Thyroid gland (tissue), 4 donors: Measurements from ENCODE around the gene NUMBL.

Experiments
- CTCF ChIP-seq, 6 experiments: fragments of 200-600 bp in 3 of 6; fragments of 450-650 bp in 3 of 6; sonication (generic) in 3 of 6; IDR thresholded peaks; one replicate each; pipeline ENCODE4 v1.5.1; 2016 to 2019; ENCODE audit warnings: antibody characterized with exemption in 6 of 6, mild to moderate bottlenecking in 2 of 6, inconsistent platforms in 1 of 6, moderate library complexity in 1 of 6
- POLR2A ChIP-seq, 2 donors: fragments of 450-650 bp; IDR thresholded peaks; one replicate each; pipeline ENCODE4 v1.6.1; 2017; ENCODE audit warnings: antibody characterized with exemption in 2 of 2, mild to moderate bottlenecking in 2 of 2, moderate library complexity in 1 of 2

- no peak for TF ChIP-seq CTCF (IDR thresholded peaks at IDR 0.05)
- TF ChIP-seq POLR2A (IDR thresholded peaks at IDR 0.05): no peak
These were observed 12.7 kb upstream of the NUMBL start for GRCh38 chr19:40703029-40703755.
